ENCODE measurements around the gene DNAH7.

The DNAH7 gene

DNA sequence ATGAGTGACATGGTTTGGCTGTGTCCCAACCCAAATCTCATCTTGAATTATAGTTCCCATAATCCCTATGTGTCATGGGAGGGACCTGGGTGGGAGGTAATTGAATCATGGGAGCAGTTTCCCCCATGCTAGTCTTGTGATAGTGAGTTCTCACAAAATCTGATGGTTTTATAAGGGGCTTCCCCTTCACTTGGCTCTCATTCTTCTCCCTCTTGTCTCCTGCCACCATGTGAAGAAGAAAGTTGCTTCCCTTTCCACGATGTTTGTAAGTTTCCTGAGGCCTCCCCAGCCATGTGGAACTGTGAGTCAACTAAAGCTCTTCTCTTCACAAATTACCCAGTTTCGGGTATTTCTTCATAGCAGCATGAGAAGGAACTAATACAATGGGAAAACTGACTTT is 14.0 kb downstream of the DNAH7 start:
- no peak for DNase-seq (ENCODE audit: low spot score)

DNA sequence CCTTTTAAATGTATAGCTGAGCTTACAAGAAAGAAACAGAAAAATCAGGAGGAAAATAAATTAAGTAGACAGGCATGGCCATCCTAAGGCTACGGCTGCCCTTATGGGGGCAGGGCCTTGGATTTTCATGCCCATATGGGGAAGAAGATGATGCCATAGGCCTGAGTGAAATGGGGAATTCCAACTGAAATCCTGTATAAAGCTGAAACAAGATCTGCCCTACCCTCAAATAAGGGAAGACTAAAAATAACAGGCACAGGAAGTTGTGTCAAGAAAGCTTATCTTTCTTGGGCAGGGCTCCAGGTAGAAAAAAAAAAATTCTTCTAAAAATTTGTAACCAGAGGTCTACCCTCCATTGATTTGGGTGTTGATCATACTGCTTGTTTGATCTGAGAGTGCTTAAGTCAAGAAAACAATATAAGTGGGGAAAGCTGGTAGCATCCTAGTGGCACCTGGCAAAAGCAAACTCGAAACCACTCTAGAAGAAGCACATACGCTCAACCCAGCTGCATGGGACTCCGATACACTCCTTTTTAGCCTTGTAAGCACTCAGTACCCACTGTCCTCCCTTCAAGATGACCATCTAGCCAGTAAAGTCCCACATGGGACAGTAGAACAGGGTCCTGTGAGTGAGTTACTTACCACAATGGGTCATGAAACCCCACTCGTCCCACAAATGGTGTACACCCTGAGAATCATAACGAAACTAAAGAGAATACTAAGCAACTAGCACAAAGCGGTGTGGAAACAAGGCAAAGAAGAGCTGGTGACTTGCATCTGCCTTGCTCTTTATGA is 22.3 kb downstream of the DNAH7 start:
- peak; percentile 19 for DNase-seq (ENCODE audit: low spot score)
- TF ChIP-seq, protein P1, sequence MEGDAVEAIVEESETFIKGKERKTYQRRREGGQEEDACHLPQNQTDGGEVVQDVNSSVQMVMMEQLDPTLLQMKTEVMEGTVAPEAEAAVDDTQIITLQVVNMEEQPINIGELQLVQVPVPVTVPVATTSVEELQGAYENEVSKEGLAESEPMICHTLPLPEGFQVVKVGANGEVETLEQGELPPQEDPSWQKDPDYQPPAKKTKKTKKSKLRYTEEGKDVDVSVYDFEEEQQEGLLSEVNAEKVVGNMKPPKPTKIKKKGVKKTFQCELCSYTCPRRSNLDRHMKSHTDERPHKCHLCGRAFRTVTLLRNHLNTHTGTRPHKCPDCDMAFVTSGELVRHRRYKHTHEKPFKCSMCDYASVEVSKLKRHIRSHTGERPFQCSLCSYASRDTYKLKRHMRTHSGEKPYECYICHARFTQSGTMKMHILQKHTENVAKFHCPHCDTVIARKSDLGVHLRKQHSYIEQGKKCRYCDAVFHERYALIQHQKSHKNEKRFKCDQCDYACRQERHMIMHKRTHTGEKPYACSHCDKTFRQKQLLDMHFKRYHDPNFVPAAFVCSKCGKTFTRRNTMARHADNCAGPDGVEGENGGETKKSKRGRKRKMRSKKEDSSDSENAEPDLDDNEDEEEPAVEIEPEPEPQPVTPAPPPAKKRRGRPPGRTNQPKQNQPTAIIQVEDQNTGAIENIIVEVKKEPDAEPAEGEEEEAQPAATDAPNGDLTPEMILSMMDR (IDR thresholded peaks at IDR 0.05; ENCODE audit: extremely low read depth, missing control alignments) = no peak

More for the DNA sequence above, 14.0 kb downstream of the DNAH7 start:
- TF ChIP-seq, protein P1 (IDR thresholded peaks at IDR 0.05; ENCODE audit: extremely low read depth, missing control alignments) = no peak

DNA sequence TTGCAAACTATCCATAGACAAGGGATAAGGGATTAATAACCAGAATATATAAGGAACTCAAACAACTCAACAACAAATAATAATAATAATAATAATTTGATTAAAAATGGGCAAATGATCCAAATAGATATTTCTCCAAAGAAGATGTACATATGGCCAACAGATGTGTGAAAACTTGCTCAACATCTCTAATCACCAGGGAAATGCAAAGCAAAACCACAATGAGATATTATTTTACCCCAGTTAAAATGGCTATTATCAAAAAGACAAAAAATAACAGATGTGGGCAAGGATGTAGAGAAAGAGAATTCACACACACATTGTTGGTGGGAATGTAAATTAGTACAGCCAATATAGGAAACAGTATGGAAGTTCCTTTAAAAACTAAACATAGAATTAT is 26.9 kb downstream of the DNAH7 start:
- no peak for DNase-seq (ENCODE audit: low spot score)
- TF ChIP-seq, protein P1 (IDR thresholded peaks at IDR 0.05; ENCODE audit: extremely low read depth, missing control alignments) = no peak

DNA sequence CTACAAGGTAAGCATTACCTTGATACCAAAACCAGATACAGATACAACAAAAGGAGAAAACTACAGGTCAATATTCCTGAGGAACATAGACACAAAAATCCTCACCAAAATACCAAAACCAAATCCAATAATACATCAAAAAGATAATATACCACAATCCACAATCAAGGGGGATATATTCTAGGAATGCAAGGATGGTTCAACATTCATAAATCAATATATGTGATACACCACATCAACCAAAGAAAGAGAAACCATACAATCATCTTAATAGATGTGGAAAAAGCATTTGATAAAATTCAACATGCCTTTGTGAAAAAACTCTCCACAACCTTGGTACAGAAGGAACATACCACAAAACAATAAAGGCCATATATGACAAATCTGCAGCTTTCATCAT is 28.4 kb downstream of the DNAH7 start:
- TF ChIP-seq, protein P1 (IDR thresholded peaks at IDR 0.05; ENCODE audit: extremely low read depth, missing control alignments) = no peak

DNA sequence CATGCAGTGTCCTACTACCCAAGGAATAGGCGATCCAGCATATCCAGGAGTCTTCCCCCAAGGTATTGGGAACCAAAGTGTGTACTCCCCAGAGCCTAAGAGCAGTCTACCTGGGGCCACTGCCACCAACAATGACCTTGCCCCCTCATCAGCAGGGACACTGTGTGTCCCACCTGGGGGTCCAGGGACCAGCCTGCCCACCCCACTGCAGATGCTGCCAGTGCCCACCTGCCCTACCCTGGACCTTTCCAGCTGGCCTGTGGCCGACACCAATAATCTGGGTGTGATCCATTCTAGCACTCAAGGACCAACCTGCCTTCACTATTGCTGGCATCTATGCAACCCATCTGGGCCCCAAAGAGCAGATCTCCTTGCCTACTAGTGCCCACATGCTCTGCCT is 32.2 kb downstream of the DNAH7 start:
- DNase-seq (ENCODE audit: low spot score) = no peak
- TF ChIP-seq, protein P1 (IDR thresholded peaks at IDR 0.05; ENCODE audit: extremely low read depth, missing control alignments) = no peak

More for the DNA sequence above, 28.4 kb downstream of the DNAH7 start:
- no peak for DNase-seq (ENCODE audit: low spot score)

DNA sequence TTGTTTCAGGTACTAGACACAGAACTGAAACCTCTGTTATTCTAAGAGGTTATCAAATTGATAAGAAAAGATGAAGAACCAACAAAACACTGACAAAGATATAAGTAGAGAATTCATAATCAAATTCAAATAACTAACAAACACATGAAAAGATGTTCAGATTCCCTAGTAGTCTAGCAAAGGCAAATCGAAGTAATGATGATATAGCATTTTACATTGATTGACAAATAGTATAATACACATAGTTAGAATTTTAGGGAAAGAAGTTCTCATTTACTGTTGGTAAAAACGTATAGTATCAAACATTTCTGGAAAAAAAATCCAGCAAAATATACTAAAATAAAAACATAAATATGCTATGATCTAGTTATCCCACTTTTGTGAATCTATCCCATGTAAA is 50.6 kb downstream of the DNAH7 start:
- TF ChIP-seq, protein P1 (IDR thresholded peaks at IDR 0.05; ENCODE audit: extremely low read depth, missing control alignments) = no peak
- DNase-seq (ENCODE audit: low spot score) = no peak

DNA sequence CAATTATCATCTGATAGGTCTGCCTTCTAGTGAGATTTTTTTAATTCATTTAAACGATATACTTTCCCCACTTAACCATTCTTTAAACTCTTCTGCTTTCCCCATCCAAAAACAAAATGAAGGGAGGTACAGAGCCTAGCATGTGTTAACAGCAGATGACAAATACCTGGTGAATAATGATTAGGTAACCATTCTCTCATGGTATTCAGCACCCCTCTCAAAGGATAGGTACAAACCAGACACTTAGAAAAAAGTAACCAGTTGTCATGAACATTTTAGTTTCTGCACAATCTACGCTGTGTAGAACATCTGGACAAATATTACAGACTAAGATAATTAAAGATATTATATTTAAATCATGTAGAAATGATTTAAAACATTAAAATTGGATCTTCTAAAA is 56.3 kb downstream of the DNAH7 start:
- TF ChIP-seq, protein P1 (IDR thresholded peaks at IDR 0.05; ENCODE audit: extremely low read depth, missing control alignments) = no peak
- DNase-seq (ENCODE audit: low spot score) = no peak

All from GM20000 (cell line).